ENCODE results near the gene CCND3. TPM values are rescaled to one million over a fixed set of nuclear protein-coding genes. Genes with fewer than 3 reads are reported as not detected.
A peak's percentile ranks its signal among the peaks of the same experiment; 100 is the strongest.

The CCND3 gene
- total and polyA plus RNA-seq, 2 of the 13 experiments (the other 11 are each of a cell fraction or from before 2014, with no cell fraction given), result 4.3 to 7.2 TPM

- H3K9me3 ChIP-seq (ENCODE audit: low read length), result no peaks in the 10 kb centered on the region
- ChIA-PET CTCF (ENCODE audit: low intra/inter-chr PET ratio, low total read pairs) (no interaction called here), POLR2A (no interaction called here)
- no peak overlapping the region for H3K4me3 ChIP-seq (replicated peaks in 1 of 3; ENCODE audit: insufficient read depth in 1 of 3, low read depth in 2 of 3, low read length in 3 of 3)
- FAIRE-seq, result no peak
- no peak overlapping the region for H3K9ac ChIP-seq (ENCODE audit: insufficient read depth, low read depth, low read length)
- DNase-seq (ENCODE audit: low spot score), result no peak
- H3K4me1 ChIP-seq (ENCODE audit: insufficient read depth, low read length), result peaks cover 45% of the 10 kb centered on the region
- 0 out of 2 replicates have a peak overlapping the region, but pooled peaks have one; percentile 37 for H3K4me2 ChIP-seq (ENCODE audit: low read depth, low read length)
- H2AFZ ChIP-seq (ENCODE audit: low read length), result no peak overlapping the region
- H3K79me2 ChIP-seq (ENCODE audit: insufficient read depth, low read length), result no peaks in the 10 kb centered on the region
- H3K36me3 ChIP-seq (replicated peaks in 1 of 2; ENCODE audit: control insufficient read depth in 1 of 2, insufficient read depth in 2 of 2, low read length in 2 of 2), result no peaks in the 10 kb centered on the region
- H3K27ac ChIP-seq (ENCODE audit: extremely low read length, insufficient read depth, low read length), result no peak overlapping the region
- intact Hi-C loops (cut with micrococcal nuclease; ENCODE audit: unreplicated experiment) (loop anchor here (2.0 kb wide), 1 partner anchor 26 kb away; the partner anchor contains the start of gene CCND3), in situ Hi-C loops (cut with HindIII; ENCODE audit: extremely low pct_ligation_motif_present, low pct_unique_long_range_greater_than_20kb) (no loop called here)
- 60% methylated on average over 4 of the region's 5 CpGs for WGBS (ENCODE audit: low lambda C conversion rate)
- no peaks in the 10 kb centered on the region for H3K27me3 ChIP-seq (ENCODE audit: control insufficient read depth in 1 of 2, insufficient read depth in 2 of 2, low read length in 2 of 2)
- no peak for ATAC-seq
- BruUV-seq (replicated peaks), result no TSS peak
- no peaks in the 10 kb centered on the region for H4K20me1 ChIP-seq (ENCODE audit: insufficient read depth, low read length)
- TF ChIP-seq ZNF7 (CRISPR knock-in tag; IDR thresholded peaks at IDR 0.05) (peak; percentile 75), SIX1 (CRISPR knock-in tag; IDR thresholded peaks at IDR 0.05; ENCODE audit: borderline replicate concordance) (no peak), LRRFIP1 (CRISPR knock-in tag; conservative IDR thresholded peaks at IDR 0.05) (no peak), CHD4 (IDR thresholded peaks at IDR 0.05; ENCODE audit: borderline replicate concordance, low read length) (peak; percentile 19), HNF4G (IDR thresholded peaks at IDR 0.05; ENCODE audit: borderline replicate concordance, low read depth, low read length) (no peak), HNF4G (CRISPR knock-in tag; IDR thresholded peaks at IDR 0.05; ENCODE audit: borderline replicate concordance, low read depth) (no peak), PAF1 (CRISPR knock-in tag; IDR thresholded peaks at IDR 0.05) (no peak), POGK (CRISPR knock-in tag; conservative IDR thresholded peaks at IDR 0.05) (no peak), ZC3H4 (CRISPR knock-in tag; IDR thresholded peaks at IDR 0.05; ENCODE audit: borderline replicate concordance) (no peak), U2AF1 (optimal IDR thresholded peaks at IDR 0.05; ENCODE audit: low read depth, low read length) (no peak), TP53 (CRISPR knock-in tag; conservative IDR thresholded peaks at IDR 0.05) (no peak), SNAPC2 (CRISPR knock-in tag; IDR thresholded peaks at IDR 0.05) (no peak), PREB (CRISPR knock-in tag; IDR thresholded peaks at IDR 0.05) (no peak), SNAPC5 (CRISPR knock-in tag; IDR thresholded peaks at IDR 0.05; ENCODE audit: borderline replicate concordance) (no peak), ELF1 (CRISPR knock-in tag; IDR thresholded peaks at IDR 0.05) (no peak), NR1H2 (CRISPR knock-in tag; IDR thresholded peaks at IDR 0.05; ENCODE audit: borderline replicate concordance, low read depth) (no peak), ZNF160 (CRISPR knock-in tag; IDR thresholded peaks at IDR 0.05) (no peak)
- TF ChIP-seq, protein P1, sequence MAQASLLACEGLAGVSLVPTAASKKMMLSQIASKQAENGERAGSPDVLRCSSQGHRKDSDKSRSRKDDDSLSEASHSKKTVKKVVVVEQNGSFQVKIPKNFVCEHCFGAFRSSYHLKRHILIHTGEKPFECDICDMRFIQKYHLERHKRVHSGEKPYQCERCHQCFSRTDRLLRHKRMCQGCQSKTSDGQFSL (CRISPR knock-in tag; IDR thresholded peaks at IDR 0.05), result no peak
Observed at GRCh38 chr6:41966214-41966920, 24.8 kb upstream of the CCND3 start.
